Measurements from ENCODE around the gene NOD1.
"Not testable (repeated sequence)": the region's sequence is repeated elsewhere in the genome, so short reads cannot be mapped to it uniquely, and the experiment has no call there.

The NOD1 gene

DNA sequence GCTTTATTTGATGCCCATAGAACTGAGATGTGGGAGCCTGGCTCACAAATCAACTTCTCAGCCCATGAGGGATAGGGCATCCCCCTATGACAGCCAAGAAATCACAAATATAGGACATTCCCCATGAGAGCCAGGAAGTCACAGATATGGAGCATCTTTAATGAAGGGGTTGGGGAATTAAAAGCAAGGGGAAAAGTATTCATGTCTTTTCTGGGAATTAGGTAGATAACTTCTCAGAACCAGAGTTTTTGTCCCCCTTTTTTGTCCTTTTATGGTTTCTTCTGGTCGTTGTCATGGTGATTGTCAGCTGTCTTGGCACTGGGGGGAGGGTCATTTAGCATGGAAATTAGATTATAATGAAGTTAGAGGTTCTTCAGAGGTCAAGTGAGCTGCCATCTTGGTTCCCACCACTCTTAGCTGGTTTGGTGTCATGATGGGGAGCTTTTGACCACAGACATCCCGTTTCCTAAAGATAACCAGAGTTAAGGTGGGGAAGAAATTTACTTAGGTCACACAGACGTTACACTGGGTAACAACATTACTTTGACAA, 56.9 kb downstream of the NOD1 start:
- Histone ChIP-seq H3K36me3 (replicated peaks) (peaks cover 11% of the 10 kb centered on the region), H3K9me3 (no peaks in the 10 kb centered on the region), H3K27me3 (ENCODE audit: low read depth) (no peaks in the 10 kb centered on the region), H3K4me1 (no peaks in the 10 kb centered on the region), H3K4me3 (no peak overlapping the region)
- DNase-seq (ENCODE audit: low spot score in 2 of 2) = no peak
- in situ Hi-C loops (cut with MboI; ENCODE audit: low sequenced_read_pairs) = loop anchor here (25.0 kb wide), 1 partner anchor 259 kb away; no protein-coding TSS in a partner anchor

DNA sequence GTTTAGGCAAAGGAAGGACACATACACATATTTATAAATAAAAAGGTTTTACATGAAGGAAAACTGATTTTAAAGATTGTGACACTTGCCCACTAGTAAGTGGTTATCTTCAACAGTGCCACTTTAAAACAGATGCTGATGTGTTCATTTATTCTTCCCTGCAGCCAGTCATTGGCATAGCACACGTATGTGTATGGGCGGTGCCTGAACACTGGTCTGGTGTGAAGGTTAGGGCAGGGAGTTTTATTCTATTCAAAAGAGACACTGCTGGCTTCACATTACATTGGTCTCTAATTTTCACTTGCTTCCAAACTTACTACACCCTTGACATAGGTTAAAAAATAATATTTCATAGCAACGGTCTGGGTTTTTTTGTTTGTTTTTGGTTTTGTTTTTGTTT, 57.9 kb downstream of the NOD1 start:
- Histone ChIP-seq H3K9me3 (no peaks in the 10 kb centered on the region), H3K36me3 (replicated peaks) (peaks cover 11% of the 10 kb centered on the region), H3K4me3 (no peak overlapping the region), H3K4me1 (no peaks in the 10 kb centered on the region), H3K27me3 (ENCODE audit: low read depth) (no peaks in the 10 kb centered on the region)
- no peak for DNase-seq (ENCODE audit: low spot score in 2 of 2)
- in situ Hi-C loops (cut with MboI; ENCODE audit: low sequenced_read_pairs) = loop anchor here (25.0 kb wide), 1 partner anchor 258 kb away; no protein-coding TSS in a partner anchor

DNA sequence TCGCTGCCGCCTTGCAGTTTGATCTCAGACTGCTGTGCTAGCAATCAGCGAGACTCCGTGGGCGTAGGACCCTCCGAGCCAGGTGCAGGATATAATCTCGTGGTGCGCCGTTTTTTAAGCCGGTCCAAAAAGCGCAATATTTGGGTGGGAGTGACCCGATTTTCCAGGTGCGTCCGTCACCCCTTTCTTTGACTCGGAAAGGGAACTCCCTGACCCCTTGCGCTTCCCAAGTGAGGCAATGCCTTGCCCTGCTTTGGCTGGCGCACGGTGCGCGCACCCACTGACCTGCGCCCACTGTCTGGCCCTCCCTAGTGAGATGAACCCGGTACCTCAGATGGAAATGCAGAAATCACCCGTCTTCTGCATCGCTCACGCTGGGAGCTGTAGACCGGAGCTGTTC, 58.5 kb downstream of the NOD1 start:
- H3K4me1 ChIP-seq; H3K27me3 ChIP-seq (ENCODE audit: low read depth); H3K4me3 ChIP-seq; H3K36me3 ChIP-seq (replicated peaks); H3K9me3 ChIP-seq; DNase-seq (ENCODE audit: low spot score in 2 of 2): not testable (repeated sequence)
- in situ Hi-C loops (cut with MboI; ENCODE audit: low sequenced_read_pairs) = loop anchor here (25.0 kb wide), 1 partner anchor 258 kb away; no protein-coding TSS in a partner anchor

DNA sequence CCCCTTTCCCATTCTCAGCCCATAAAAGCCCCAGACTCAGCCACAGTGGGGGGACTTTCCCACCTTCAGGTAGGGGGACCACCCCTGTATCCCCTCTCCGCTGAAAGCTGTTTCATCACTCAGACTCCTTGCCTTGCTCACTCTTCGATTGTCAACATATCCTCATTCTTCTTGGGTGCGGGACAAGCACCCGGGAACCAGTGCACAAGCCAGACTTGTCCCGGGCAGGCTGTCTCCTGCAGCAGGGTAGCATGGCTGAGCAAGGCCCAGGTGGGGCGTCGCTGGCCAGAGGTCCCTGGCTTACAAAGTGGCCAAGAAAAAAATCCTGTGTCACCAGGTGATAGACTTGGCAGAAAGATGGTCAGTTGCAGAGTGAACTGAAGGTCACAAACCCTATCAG, 64.7 kb downstream of the NOD1 start:
- Histone ChIP-seq H3K36me3 (replicated peaks) (no peaks in the 10 kb centered on the region), H3K27me3 (ENCODE audit: low read depth) (no peaks in the 10 kb centered on the region), H3K4me1 (no peaks in the 10 kb centered on the region), H3K4me3 (no peak overlapping the region), H3K9me3 (peaks cover 5% of the 10 kb centered on the region)
- in situ Hi-C loops (cut with MboI; ENCODE audit: low sequenced_read_pairs) = loop anchor here (5.0 to 25.0 kb wide), 2 partner anchors 132 to 252 kb away; partner anchors contain the start of gene ZNRF2
- DNase-seq (ENCODE audit: low spot score in 2 of 2) = no peak

DNA sequence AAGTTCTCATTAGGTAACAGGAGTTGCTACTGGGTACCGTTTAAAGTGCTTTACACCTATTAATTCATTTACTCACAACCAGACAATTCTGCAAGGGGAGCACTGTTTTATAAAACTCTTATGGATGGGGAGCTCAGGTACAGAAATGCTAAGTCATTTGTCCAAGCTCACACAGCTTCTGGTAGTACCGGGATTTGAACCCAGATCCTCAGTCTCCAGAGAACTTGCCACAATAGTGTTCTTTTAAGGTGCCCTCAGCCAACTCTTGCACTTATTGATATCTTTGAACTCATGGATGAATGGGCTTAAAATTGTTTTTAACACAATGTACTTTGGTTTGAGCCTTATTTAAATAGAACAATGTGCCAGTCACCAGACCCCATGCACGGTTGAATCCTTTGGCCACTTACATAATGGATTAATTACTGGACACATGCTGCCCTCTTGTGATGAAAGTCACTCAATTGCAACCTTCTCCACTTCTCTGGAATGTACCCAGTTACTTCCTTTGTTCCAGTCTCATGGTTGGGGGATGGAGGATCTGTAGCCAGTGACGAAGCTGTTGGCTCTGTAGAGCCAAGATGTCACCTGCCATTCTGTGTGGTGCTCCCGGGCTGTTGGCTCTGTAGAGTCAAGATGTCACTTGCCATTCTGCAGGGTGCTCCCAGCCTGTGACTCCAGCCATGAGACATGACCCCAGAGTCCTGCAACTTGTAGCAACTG, 65.6 kb downstream of the NOD1 start:
- in situ Hi-C loops (cut with MboI; ENCODE audit: low sequenced_read_pairs) = loop anchor here (5.0 to 25.0 kb wide), 2 partner anchors 131 to 251 kb away; partner anchors contain the start of gene ZNRF2
- Histone ChIP-seq H3K4me1 (no peaks in the 10 kb centered on the region), H3K27me3 (ENCODE audit: low read depth) (no peaks in the 10 kb centered on the region), H3K9me3 (peaks cover 5% of the 10 kb centered on the region), H3K36me3 (replicated peaks) (no peaks in the 10 kb centered on the region), H3K4me3 (no peak overlapping the region)
- peak; percentile 65 to 81 for DNase-seq (ENCODE audit: low spot score in 2 of 2)

DNA sequence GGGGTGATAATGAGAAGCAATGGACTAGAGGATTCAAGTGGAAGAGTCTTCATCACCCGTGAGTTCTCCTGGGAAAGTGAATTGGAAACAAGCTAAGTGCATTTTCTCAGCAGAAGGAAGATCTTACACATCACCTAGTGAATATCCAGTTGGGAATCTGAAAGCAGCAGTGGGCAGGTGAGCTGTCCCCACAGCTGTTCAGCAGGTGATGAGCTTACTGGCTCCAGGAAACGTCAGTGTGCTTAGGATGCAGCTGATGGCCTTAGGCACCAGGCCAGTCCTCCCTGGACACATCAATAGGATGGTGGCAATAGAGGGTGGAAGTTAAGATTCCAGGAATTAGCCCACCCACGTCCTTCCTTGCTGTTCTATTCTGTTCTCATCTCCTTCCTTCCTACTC, 66.7 kb downstream of the NOD1 start:
- in situ Hi-C loops (cut with MboI; ENCODE audit: low sequenced_read_pairs) = loop anchor here (5.0 to 25.0 kb wide), 2 partner anchors 130 to 250 kb away; partner anchors contain the start of gene ZNRF2
- Histone ChIP-seq H3K36me3 (replicated peaks) (no peaks in the 10 kb centered on the region), H3K4me1 (no peaks in the 10 kb centered on the region), H3K27me3 (ENCODE audit: low read depth) (no peaks in the 10 kb centered on the region), H3K4me3 (no peak overlapping the region), H3K9me3 (peaks cover 5% of the 10 kb centered on the region)
- no peak for DNase-seq (ENCODE audit: low spot score in 2 of 2)

DNA sequence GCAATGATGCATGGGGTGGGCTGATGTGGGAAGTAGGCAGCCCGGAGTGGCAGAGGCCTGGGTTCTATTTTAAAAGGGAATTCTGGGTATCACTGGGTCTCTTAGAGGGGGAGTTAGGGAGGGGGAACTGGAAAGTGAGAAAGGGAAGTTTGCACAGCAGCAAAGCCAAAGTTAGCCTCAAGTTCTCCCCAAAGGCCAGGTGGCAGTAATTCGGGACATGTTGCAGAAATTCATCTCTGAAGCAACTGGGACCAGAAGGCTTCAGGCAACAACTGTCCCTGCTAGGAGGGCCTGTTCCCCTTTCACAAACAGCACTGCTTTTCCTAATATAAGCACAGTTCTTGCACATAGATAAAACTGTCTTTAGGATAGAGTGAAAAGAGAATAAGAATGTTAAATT, 67.4 kb downstream of the NOD1 start:
- Histone ChIP-seq H3K4me3 (no peak overlapping the region), H3K27me3 (ENCODE audit: low read depth) (no peaks in the 10 kb centered on the region), H3K4me1 (no peaks in the 10 kb centered on the region), H3K36me3 (replicated peaks) (no peaks in the 10 kb centered on the region), H3K9me3 (peaks cover 5% of the 10 kb centered on the region)
- in situ Hi-C loops (cut with MboI; ENCODE audit: low sequenced_read_pairs) = loop anchor here (5.0 to 25.0 kb wide), 2 partner anchors 129 to 249 kb away; partner anchors contain the start of gene ZNRF2
- DNase-seq (ENCODE audit: low spot score in 2 of 2) = no peak

DNA sequence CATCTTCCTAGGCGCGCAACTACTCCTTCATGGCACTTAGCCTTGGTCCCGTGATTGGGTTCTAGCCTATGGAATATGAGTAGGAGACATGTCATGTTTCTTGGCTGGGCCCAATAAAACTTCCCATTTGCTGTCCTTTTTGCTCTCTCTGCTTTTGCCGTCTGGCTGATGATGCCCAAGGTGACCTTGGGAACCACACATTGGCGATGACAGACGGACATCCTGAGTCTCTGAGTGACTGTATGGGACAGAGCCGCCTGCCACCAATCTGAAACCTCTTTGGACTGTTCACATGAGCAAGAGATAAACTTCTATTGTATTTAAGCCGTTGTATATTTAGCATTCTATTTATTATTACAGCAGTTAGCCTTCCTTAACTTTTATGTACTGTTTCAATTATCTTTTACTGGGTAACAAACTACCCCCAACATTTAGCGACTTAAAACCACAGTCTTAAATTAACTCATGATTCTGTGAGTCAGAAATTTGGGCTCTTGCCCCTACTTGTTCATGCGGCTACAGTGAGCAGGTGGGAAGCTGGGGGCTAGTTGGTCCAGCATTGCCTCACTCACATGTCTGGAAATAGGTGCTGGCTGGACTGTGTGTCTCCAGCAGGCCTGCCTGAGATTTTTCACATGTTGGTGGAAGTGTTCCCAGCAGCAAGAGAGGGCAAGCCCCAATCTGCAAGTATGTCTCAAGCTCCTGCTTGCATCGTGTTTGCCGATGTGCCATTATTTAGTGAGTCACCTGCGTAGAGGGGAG, 71.7 kb downstream of the NOD1 start:
- Histone ChIP-seq H3K36me3 (replicated peaks) (no peaks in the 10 kb centered on the region), H3K4me3 (no peak overlapping the region), H3K27me3 (ENCODE audit: low read depth) (no peaks in the 10 kb centered on the region), H3K4me1 (no peaks in the 10 kb centered on the region), H3K9me3 (no peaks in the 10 kb centered on the region)
- in situ Hi-C loops (cut with MboI; ENCODE audit: low sequenced_read_pairs) = loop anchor here (25.0 kb wide), 1 partner anchor 245 kb away; no protein-coding TSS in a partner anchor
- no peak for DNase-seq (ENCODE audit: low spot score in 2 of 2)

DNA sequence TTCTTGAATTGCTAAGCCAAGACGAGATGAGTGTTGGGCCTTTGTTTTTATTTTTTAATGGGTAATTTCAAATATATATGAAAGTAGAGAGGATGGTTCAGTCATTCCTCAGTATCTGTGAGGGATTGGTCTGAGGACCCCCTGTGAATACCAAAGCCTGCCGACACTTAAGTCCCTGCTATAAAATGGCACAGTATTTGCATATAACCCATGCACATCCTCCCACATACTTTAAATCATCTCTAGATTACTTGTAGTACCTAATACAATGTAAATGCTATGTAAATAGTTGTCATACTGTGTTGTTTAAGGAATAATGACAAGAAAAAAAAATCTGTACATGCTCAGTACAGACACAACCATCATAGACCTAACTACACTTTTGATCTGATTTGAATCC, 73.4 kb downstream of the NOD1 start:
- Histone ChIP-seq H3K9me3 (no peaks in the 10 kb centered on the region), H3K27me3 (ENCODE audit: low read depth) (no peaks in the 10 kb centered on the region), H3K36me3 (replicated peaks) (no peaks in the 10 kb centered on the region), H3K4me1 (peaks cover 10% of the 10 kb centered on the region), H3K4me3 (no peak overlapping the region)
- DNase-seq (ENCODE audit: low spot score in 2 of 2) = no peak
- in situ Hi-C loops (cut with MboI; ENCODE audit: low sequenced_read_pairs) = loop anchor here (25.0 kb wide), 1 partner anchor 243 kb away; no protein-coding TSS in a partner anchor

DNA sequence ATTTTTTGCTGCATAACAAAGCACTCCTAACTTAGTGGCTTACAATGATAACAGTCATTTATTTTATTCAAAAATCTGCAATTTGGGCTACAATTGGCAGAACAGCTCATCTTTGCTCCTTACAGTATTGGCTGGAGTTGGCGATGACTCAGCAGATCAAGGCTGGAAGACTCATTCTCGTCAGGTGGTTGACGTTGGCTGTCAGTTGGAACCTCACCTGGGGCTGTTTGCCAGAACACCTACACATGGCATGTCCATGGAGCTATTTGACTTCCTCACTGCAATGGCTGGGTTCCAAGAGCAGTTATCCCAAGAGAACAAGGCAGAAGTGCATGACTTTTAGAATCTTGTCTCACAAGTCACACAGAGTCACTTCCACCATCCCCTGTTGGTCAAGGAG, 75.1 kb downstream of the NOD1 start:
- Histone ChIP-seq H3K27me3 (ENCODE audit: low read depth) (no peaks in the 10 kb centered on the region), H3K36me3 (replicated peaks) (no peaks in the 10 kb centered on the region), H3K4me3 (no peak overlapping the region), H3K9me3 (no peaks in the 10 kb centered on the region), H3K4me1 (peaks cover 10% of the 10 kb centered on the region)
- in situ Hi-C loops (cut with MboI; ENCODE audit: low sequenced_read_pairs) = loop anchor here (25.0 kb wide), 1 partner anchor 241 kb away; no protein-coding TSS in a partner anchor
- DNase-seq (ENCODE audit: low spot score in 2 of 2) = no peak

DNA sequence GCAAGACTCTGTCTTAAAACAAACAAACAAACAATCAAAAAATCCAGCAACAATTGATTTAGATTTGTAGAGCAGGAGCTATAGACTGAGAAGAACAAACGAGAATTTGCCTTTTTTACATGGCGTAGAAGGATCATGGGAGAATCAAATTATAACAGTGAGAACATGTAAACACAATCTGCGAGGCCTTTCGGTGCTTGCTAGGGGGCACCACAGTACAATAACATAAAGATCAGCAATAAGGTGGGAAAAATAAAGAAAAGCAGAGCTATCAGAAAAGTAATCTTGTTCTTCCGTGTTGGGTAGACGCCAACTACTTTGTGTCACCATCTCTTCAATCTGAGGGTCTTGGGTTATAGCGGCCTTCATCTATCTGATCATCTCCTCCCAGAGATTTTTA, 82.2 kb downstream of the NOD1 start:
- Histone ChIP-seq H3K9me3 (no peaks in the 10 kb centered on the region), H3K27me3 (ENCODE audit: low read depth) (no peaks in the 10 kb centered on the region), H3K4me1 (peaks cover 25% of the 10 kb centered on the region), H3K36me3 (replicated peaks) (0 out of 2 replicates have a peak, but pooled peaks cover 3% of the 10 kb centered on the region), H3K4me3 (no peak overlapping the region)
- no peak for DNase-seq (ENCODE audit: low spot score in 2 of 2)
- in situ Hi-C loops (cut with MboI; ENCODE audit: low sequenced_read_pairs) = no loop called here

DNA sequence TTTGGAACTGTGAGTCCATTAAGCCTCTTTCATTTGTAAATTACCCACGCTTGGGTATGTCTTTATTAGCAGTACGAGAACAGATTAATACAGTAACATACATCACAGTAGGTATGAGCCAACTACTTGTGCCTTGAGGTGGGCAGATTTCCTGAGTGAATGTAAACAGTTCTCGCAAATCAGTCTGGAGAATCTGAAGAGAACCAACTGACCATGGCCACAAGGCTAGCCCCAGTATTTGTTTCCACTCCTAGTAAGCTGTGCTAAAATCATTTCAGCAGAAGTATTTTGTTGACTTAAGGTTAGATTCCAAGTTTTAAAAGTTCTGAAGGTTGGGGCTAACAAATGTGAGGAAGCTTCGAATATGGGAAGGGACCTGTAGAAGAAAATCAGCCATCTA, 82.9 kb downstream of the NOD1 start:
- no peaks in the 10 kb centered on the region for H3K9me3 ChIP-seq
- H3K36me3 ChIP-seq (replicated peaks) = 0 out of 2 replicates have a peak, but pooled peaks cover 3% of the 10 kb centered on the region
- in situ Hi-C loops (cut with MboI; ENCODE audit: low sequenced_read_pairs) = no loop called here
- H3K4me1 ChIP-seq = peaks cover 25% of the 10 kb centered on the region
- DNase-seq (ENCODE audit: low spot score in 2 of 2) = peak in 1 of 2 experiments; percentile 11
- H3K27me3 ChIP-seq (ENCODE audit: low read depth) = no peaks in the 10 kb centered on the region
- no peak overlapping the region for H3K4me3 ChIP-seq

DNA sequence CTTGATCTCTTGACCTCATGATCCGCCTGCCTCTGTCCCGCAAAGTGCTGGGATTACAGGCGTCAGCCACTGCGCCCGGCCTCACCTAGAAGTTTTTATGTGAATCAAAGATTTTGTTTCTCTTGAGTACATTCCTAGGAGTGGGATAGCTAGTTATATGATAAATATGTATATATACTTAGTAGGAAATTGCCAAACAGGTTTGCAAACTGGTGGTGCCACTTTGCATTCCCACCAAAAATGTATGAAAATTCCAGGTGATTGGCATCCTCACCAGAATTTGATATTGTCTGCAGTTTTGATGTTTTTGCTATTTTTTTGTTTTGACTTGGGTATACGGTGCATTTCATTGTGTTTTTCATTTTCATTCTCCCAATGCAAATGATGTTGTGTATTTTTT, 86.8 kb downstream of the NOD1 start:
- Histone ChIP-seq H3K4me1 (peaks cover 23% of the 10 kb centered on the region), H3K9me3 (no peaks in the 10 kb centered on the region), H3K4me3 (no peak overlapping the region), H3K36me3 (replicated peaks) (0 out of 2 replicates have a peak, but pooled peaks cover 3% of the 10 kb centered on the region), H3K27me3 (ENCODE audit: low read depth) (no peaks in the 10 kb centered on the region)
- in situ Hi-C loops (cut with MboI; ENCODE audit: low sequenced_read_pairs) = no loop called here
- no peak for DNase-seq (ENCODE audit: low spot score in 2 of 2)

All from HAP-1 (cell line).